GM15510 (cell line): ENCODE results near the gene CNIH2.

ENCODE experiments used
- POLR2A ChIP-seq: IDR thresholded peaks from 3 replicates; pipeline ENCODE4 v1.6.1; 2011; ENCODE audit warnings: borderline replicate concordance; ENCODE audit not compliant: insufficient read length; ENCODE audit errors: extremely low read depth

The CNIH2 gene

GRCh38 chr11:66324664-66325063 lies 46.7 kb downstream of the CNIH2 start:
- no peak for TF ChIP-seq POLR2A

DNA sequence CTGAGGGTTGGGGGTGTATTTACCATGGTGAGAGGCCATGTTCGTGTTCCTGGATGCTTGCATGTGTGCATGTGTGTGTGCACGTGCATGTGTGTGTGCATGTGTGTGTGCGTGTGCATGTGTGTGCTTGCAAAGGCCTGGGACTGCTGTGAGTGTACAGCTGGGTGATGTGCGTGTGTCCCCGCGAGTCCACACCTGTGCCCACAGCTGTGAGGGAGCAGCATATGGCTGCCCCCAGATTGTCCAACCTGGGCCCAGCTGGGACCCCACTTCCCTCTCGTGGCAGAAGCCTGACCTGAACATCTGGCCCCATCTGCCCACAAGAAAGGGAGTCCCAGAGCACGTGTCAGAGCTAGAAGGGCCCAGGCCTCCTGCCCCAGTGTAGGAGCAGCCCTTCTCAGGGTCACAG lies 47.3 kb downstream of the CNIH2 start:
- TF ChIP-seq POLR2A: no peak

- no peak for TF ChIP-seq POLR2A
These were observed 48.5 kb downstream of the CNIH2 start for GRCh38 chr11:66326261-66327111.

DNA sequence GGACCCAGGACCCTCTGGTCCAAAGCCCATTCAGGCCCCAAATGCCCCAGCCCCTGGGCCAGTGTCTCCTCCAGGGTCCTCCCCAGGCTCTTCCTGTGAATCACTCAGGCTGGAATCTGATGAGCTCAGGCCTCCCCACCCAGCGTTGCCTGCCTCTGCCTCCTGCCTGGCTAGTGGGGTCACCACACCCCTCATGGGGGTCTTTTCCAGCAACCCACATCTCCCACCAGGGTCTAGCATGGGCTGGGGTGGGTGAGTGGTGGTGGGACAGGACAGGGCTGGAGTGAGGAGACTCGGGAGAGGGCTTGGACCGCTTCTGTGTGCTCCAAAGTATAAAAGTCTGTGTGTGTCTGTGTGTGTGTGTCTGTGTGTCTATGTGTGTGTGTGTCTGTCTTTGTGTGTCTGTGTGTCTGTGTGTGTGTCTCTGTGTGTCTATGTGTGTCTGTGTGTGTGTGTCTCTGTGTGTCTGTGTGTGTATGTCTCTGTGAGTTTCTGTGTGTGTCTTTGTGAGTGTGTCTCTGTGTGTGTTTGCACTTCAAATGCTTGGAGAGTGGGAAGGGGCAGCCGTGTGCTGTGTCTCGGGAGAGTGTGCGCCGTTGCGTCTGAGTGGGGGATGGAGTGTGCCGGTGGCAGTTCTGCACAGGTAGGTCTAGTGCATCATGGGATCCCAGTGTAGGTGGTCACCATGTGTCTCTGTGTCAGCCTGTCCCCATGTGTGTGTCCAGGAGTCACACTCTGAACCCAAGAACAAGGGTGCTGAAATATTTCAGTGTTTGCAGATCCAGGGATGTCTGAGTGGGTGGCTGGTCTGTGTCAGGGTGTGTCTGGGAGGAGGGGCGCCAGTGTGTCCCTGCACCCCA lies 49.4 kb downstream of the CNIH2 start:
- no peak for TF ChIP-seq POLR2A

DNA sequence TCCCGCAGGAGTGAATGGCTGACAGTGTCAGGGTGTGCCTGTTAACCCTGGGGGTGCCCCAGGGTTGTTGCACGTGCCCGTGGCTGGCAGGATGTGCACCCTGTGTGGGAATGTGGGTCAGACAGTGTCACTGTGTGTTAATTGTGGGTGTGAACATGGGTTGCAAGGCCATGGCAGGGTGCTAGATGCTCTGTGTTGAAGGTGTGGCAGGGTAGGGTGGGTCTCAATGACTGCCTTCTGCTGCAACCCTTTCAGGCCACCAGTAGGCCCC lies 50.0 kb downstream of the CNIH2 start:
- TF ChIP-seq POLR2A: no peak

DNA sequence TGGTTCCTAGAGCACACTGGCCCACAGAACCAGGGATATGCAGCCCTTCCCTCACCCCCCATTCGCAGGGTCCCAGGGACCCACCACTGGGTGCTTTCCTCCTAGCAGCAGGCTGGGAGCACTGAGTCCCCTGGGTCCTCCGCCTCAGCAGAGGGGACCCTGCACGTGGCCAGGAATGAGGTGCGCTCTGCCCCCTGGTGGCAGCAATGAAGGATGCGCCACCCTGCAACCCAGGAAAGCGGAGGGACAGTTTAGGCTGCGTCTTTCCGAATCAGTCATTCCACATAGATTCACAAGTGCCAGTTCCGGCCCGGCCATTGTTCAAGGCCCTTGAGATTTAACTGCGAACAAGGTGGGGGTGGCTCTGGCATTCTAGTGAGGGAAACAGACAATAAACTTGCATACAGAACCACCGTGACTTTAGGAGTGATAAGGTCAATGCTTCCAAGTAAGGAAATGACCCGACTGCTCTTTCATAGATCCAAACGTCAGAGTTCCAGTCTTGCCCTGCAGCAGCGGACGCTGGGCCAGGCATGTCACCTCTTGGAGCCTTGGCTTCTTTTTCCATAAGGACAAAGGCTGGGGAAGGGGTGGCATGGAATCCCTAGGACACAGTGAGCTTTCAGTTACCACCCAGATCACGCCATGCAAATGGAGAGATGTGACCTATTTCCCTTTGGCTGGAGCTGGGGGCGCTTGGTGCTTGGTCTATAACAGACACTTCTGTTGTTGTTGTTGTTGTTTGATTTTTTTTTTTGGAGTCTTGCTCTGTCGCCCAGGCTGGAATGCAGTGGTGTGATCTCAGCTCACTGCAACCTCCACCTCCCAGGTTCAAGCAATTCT lies 50.5 kb downstream of the CNIH2 start:
- no peak for TF ChIP-seq POLR2A

GRCh38 chr11:66329165-66329673 lies 51.2 kb downstream of the CNIH2 start:
- no peak for TF ChIP-seq POLR2A

DNA sequence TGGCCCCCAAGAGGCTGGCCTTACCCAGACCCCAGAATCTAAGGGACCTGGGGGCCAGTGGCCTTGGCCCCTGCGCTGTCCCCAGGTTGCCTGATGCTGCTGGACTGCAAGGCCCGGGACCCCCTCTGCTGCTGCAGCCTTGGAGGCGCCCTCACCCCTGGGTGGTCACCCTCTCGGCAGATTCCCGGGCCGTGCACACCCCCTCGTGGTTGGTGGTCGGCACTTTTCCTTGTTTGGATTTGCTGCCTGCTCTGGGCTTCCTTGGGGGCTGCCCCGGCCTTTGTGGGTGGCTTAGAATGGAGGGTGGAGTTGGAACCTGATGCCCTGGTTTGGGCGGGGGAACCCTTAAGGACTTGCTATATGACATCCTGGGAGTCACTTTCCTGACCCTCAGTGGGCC lies 53.0 kb downstream of the CNIH2 start:
- TF ChIP-seq POLR2A: no peak

GRCh38 chr11:66331542-66332370 lies 53.8 kb downstream of the CNIH2 start:
- TF ChIP-seq POLR2A: no peak

DNA sequence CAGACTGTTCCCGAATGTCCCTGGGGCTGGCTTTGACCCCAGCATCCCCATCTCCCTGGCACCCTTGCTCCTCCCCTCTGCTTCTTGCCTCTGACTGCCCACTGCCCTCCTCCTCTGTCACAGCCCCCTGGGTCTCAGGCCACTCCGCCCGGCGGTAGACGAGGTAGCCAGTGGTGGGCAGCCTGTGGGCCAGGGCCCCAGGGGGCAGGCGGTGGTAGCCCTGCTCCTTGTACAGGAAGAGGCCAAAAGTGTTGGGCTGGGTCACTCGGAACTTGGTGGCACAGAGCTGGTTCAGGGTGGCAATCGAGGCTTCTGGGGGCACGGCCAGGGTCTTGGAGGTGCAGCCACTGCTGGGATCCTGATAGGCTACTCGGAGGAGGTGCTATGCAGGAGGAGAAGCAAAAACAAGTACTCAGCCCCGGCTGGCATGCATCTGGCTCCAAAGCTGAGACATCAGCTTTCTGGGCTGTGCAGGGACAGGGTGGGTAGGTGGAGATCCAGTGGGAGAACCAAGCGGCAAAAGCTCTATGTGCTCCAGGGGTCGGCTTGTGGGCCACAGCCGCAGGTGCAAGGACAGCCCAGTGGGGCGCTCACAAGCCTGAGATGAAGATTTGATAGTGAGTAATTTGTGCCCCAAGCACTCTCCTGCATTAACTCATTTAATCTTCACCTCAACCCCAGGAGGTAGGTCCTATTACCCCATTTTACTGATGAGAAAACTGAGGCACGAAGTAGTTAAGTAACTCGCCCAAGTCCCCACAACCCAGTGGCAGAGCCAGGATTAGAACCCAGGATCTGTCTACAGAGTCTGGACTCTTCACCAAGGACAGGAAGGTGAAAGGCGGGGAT lies 54.6 kb downstream of the CNIH2 start:
- TF ChIP-seq POLR2A: no peak

- TF ChIP-seq POLR2A: no peak
These were observed 55.4 kb downstream of the CNIH2 start for GRCh38 chr11:66333220-66333877.
